ENCODE results near the gene INO80C.
"Not testable (repeated sequence)": the region's sequence is repeated elsewhere in the genome, so short reads cannot be mapped to it uniquely, and the experiment has no call there.

INO80C gene

GRCh38 chr18:35489913-35490490 is 7.8 kb downstream of the INO80C start:
- no peak for DNase-seq (ENCODE audit: low read depth in 3 of 3, low spot score in 1 of 3)

GRCh38 chr18:35489281-35489680 is 8.5 kb downstream of the INO80C start:
- DNase-seq (ENCODE audit: low read depth in 3 of 3, low spot score in 1 of 3): not testable (repeated sequence)

- DNase-seq (ENCODE audit: low read depth in 3 of 3, low spot score in 1 of 3): not testable (repeated sequence)
These were observed 9.4 kb downstream of the INO80C start for GRCh38 chr18:35488396-35488795.

- DNase-seq (ENCODE audit: low read depth in 3 of 3, low spot score in 1 of 3): not testable (repeated sequence)
These were observed 10.2 kb downstream of the INO80C start for GRCh38 chr18:35487525-35487924.

- no peak for DNase-seq (ENCODE audit: low read depth in 3 of 3, low spot score in 1 of 3)
These were observed 11.9 kb downstream of the INO80C start for GRCh38 chr18:35485852-35486251.

GRCh38 chr18:35484034-35484433 is 13.7 kb downstream of the INO80C start:
- no peak for DNase-seq (ENCODE audit: low read depth in 3 of 3, low spot score in 1 of 3)

GRCh38 chr18:35481960-35482366 is 15.8 kb downstream of the INO80C start:
- DNase-seq (ENCODE audit: low read depth in 3 of 3, low spot score in 1 of 3): no peak

- no peak for DNase-seq (ENCODE audit: low read depth in 3 of 3, low spot score in 1 of 3)
These were observed 17.7 kb downstream of the INO80C start for GRCh38 chr18:35479911-35480586.

- DNase-seq (ENCODE audit: low read depth in 3 of 3, low spot score in 1 of 3): no peak
These were observed 19.0 kb downstream of the INO80C start for GRCh38 chr18:35478520-35479435.

GRCh38 chr18:35477974-35478373 is 19.8 kb downstream of the INO80C start:
- DNase-seq (ENCODE audit: low read depth in 3 of 3, low spot score in 1 of 3): no peak

GRCh38 chr18:35477497-35477896 is 20.3 kb downstream of the INO80C start:
- no peak for DNase-seq (ENCODE audit: low read depth in 3 of 3, low spot score in 1 of 3)

GRCh38 chr18:35474884-35475283 is 22.9 kb downstream of the INO80C start:
- DNase-seq (ENCODE audit: low read depth in 3 of 3, low spot score in 1 of 3): no peak

- DNase-seq (ENCODE audit: low read depth in 3 of 3, low spot score in 1 of 3): no peak
These were observed 24.2 kb downstream of the INO80C start for GRCh38 chr18:35473562-35473961.

GRCh38 chr18:35470435-35470834 is 27.3 kb downstream of the INO80C start:
- DNase-seq (ENCODE audit: low read depth in 3 of 3, low spot score in 1 of 3): no peak

GRCh38 chr18:35469725-35470124 is 28.0 kb downstream of the INO80C start:
- no peak for DNase-seq (ENCODE audit: low read depth in 3 of 3, low spot score in 1 of 3)

GRCh38 chr18:35468711-35469110 is 29.0 kb downstream of the INO80C start:
- DNase-seq (ENCODE audit: low read depth in 3 of 3, low spot score in 1 of 3): no peak

- no peak for DNase-seq (ENCODE audit: low read depth in 3 of 3, low spot score in 1 of 3)
These were observed 30.1 kb downstream of the INO80C start for GRCh38 chr18:35467624-35468016.

- DNase-seq (ENCODE audit: low read depth in 3 of 3, low spot score in 1 of 3): no peak
These were observed 30.7 kb downstream of the INO80C start for GRCh38 chr18:35466815-35467623.

GRCh38 chr18:35466334-35466733 is 31.4 kb downstream of the INO80C start:
- DNase-seq (ENCODE audit: low read depth in 3 of 3, low spot score in 1 of 3): no peak

GRCh38 chr18:35465329-35465728 is 32.4 kb downstream of the INO80C start:
- no peak for DNase-seq (ENCODE audit: low read depth in 3 of 3, low spot score in 1 of 3)

GRCh38 chr18:35464831-35465279 is 32.9 kb downstream of the INO80C start:
- DNase-seq (ENCODE audit: low read depth in 3 of 3, low spot score in 1 of 3): no peak

All from stimulated activated CD4-positive, alpha-beta T cell treated with anti-CD3 and anti-CD28 coated beads, TNF-alpha, amount 100 ng/mL, for 1 hour (primary cell).